Measurements from ENCODE around the gene ZNF22.

The ZNF22 gene

GRCh38 chr10:44978213-44978569 is 22.5 kb upstream of the ZNF22 start:
- no peak for DNase-seq

GRCh38 chr10:44978570-44979280 is 22.0 kb upstream of the ZNF22 start, which contains the start of gene DEPP1:
DEPP1 (minus strand) TSS chr10:44978809; CDS start chr10:44978030, 779 bp downstream.
- DNase-seq, result peak; percentile 93

GRCh38 chr10:44979281-44980191 is 21.2 kb upstream of the ZNF22 start:
- DNase-seq, result no peak

GRCh38 chr10:44980309-44981171 is 20.2 kb upstream of the ZNF22 start:
- no peak for DNase-seq

GRCh38 chr10:44981172-44982113 is 19.3 kb upstream of the ZNF22 start:
- no peak for DNase-seq

GRCh38 chr10:44982114-44982460 is 18.6 kb upstream of the ZNF22 start:
- no peak for DNase-seq

- no peak for DNase-seq
Measured at GRCh38 chr10:44982496-44982895, 18.2 kb upstream of the ZNF22 start.

- DNase-seq, result no peak
Measured at GRCh38 chr10:44983066-44983894, 17.4 kb upstream of the ZNF22 start.

- no peak for DNase-seq
Measured at GRCh38 chr10:44983895-44984278, 16.8 kb upstream of the ZNF22 start.

- DNase-seq, result no peak
Measured at GRCh38 chr10:44984671-44985101, 16.0 kb upstream of the ZNF22 start.

GRCh38 chr10:44985175-44985681 is 15.5 kb upstream of the ZNF22 start:
- no peak for DNase-seq

GRCh38 chr10:44986179-44986578 is 14.5 kb upstream of the ZNF22 start:
- DNase-seq, result no peak

- DNase-seq, result no peak
Measured at GRCh38 chr10:44986670-44987069, 14.1 kb upstream of the ZNF22 start.

GRCh38 chr10:44988957-44989585 is 11.7 kb upstream of the ZNF22 start:
- DNase-seq, result no peak

GRCh38 chr10:44989597-44990301 is 11.0 kb upstream of the ZNF22 start:
- no peak for DNase-seq

- no peak for DNase-seq
Measured at GRCh38 chr10:44990302-44990655, 10.4 kb upstream of the ZNF22 start.

- no peak for DNase-seq
Measured at GRCh38 chr10:44990965-44991364, 9.8 kb upstream of the ZNF22 start.

GRCh38 chr10:44991571-44991970 is 9.2 kb upstream of the ZNF22 start:
- DNase-seq, result no peak

- DNase-seq, result no peak
Measured at GRCh38 chr10:44992070-44992731, 8.5 kb upstream of the ZNF22 start.

Measured in NCI-H1694 treated with DMSO at 0.1 percent for 48 hours (cell line).